Activated CD4-positive, alpha-beta T cell treated with anti-CD3 and anti-CD28 coated beads for 4 hours (primary cell): Measurements from ENCODE around the gene SHROOM4.

Experiments used
- DNase-seq, 2 donors: peaks; one replicate each; pipeline ENCODE4 v3.0.0-alpha.2; 2020

SHROOM4 gene

GRCh38 chrX:50780144-50780543, 33.9 kb downstream of the SHROOM4 start:
- no peak for DNase-seq

GRCh38 chrX:50779694-50780093, 34.3 kb downstream of the SHROOM4 start:
- no peak for DNase-seq

GRCh38 chrX:50778272-50778671, 35.7 kb downstream of the SHROOM4 start:
- no peak for DNase-seq

GRCh38 chrX:50776248-50776647, 37.7 kb downstream of the SHROOM4 start:
- no peak for DNase-seq

GRCh38 chrX:50771382-50771781, 42.6 kb downstream of the SHROOM4 start:
- no peak for DNase-seq

GRCh38 chrX:50770702-50771101, 43.3 kb downstream of the SHROOM4 start:
- no peak for DNase-seq

GRCh38 chrX:50769389-50770063, 44.5 kb downstream of the SHROOM4 start:
- DNase-seq = no peak

- DNase-seq = no peak
Observed at GRCh38 chrX:50768801-50769200, 45.2 kb downstream of the SHROOM4 start.

GRCh38 chrX:50765986-50766385, 48.0 kb downstream of the SHROOM4 start:
- no peak for DNase-seq

- DNase-seq = no peak
Observed at GRCh38 chrX:50762578-50762977, 51.4 kb downstream of the SHROOM4 start.

- DNase-seq = no peak
Observed at GRCh38 chrX:50756276-50756675, 57.7 kb downstream of the SHROOM4 start.

- no peak for DNase-seq
Observed at GRCh38 chrX:50751091-50751490, 62.9 kb downstream of the SHROOM4 start.

GRCh38 chrX:50747471-50747900, 66.5 kb downstream of the SHROOM4 start:
- no peak for DNase-seq

GRCh38 chrX:50736656-50737055, 77.3 kb downstream of the SHROOM4 start:
- DNase-seq = no peak

- DNase-seq = no peak
Observed at GRCh38 chrX:50726296-50726695, 87.7 kb downstream of the SHROOM4 start.

- DNase-seq = no peak
Observed at GRCh38 chrX:50725310-50725709, 88.7 kb downstream of the SHROOM4 start.

- DNase-seq = no peak
Observed at GRCh38 chrX:50723006-50723405, 91.0 kb downstream of the SHROOM4 start.

GRCh38 chrX:50721764-50722521, 92.1 kb downstream of the SHROOM4 start:
- DNase-seq = no peak

GRCh38 chrX:50719614-50720013, 94.4 kb downstream of the SHROOM4 start:
- no peak for DNase-seq

- no peak for DNase-seq
Observed at GRCh38 chrX:50718776-50719175, 95.2 kb downstream of the SHROOM4 start.

GRCh38 chrX:50716706-50717105, 97.3 kb downstream of the SHROOM4 start:
- no peak for DNase-seq

- no peak for DNase-seq
Observed at GRCh38 chrX:50712777-50713176, 101.2 kb downstream of the SHROOM4 start.

GRCh38 chrX:50711907-50712306, 102.1 kb downstream of the SHROOM4 start:
- no peak for DNase-seq

GRCh38 chrX:50707955-50708699, 105.9 kb downstream of the SHROOM4 start:
- no peak for DNase-seq
